Hepatocyte (in vitro differentiated cells): ENCODE results near the gene PTDSS2. TPM values are rescaled to one million over a fixed set of nuclear protein-coding genes. Genes with fewer than 3 reads are reported as not detected.

ENCODE experiments used
- DNase-seq: peaks from one replicate; pipeline ENCODE4 v3.0.0-alpha.2; 2016; ENCODE audit warnings: low spot score
- H2AFZ ChIP-seq: fragments of 200-600 bp; sonication (generic); 2 replicates; pipeline ENCODE4 v1.6.0; 2016; ENCODE audit warnings: antibody characterized with exemption, mild to moderate bottlenecking
- H3K27ac ChIP-seq: fragments of 200-600 bp; sonication (generic); 2 replicates; pipeline ENCODE4 v1.5.1; 2016; ENCODE audit warnings: mild to moderate bottlenecking
- H3K27me3 ChIP-seq: fragments of 200-600 bp; sonication (generic); 2 replicates; pipeline ENCODE4 v1.6.1; 2016
- H3K36me3 ChIP-seq: fragments of 200-600 bp; sonication (generic); replicated peaks from 2 replicates; pipeline ENCODE4 v1.5.1; 2016; ENCODE audit warnings: low read depth; ENCODE audit not compliant: insufficient read depth
- H3K4me1 ChIP-seq: fragments of 200-600 bp; sonication (generic); 2 replicates; pipeline ENCODE4 v1.5.1; 2016; ENCODE audit warnings: mild to moderate bottlenecking, moderate library complexity; ENCODE audit not compliant: insufficient read depth
- H3K4me2 ChIP-seq: fragments of 200-600 bp; sonication (generic); 2 replicates; pipeline ENCODE4 v1.6.0; 2016
- H3K4me3 ChIP-seq: fragments of 200-600 bp; sonication (generic); 2 replicates; pipeline ENCODE4 v1.5.1; 2016; ENCODE audit warnings: mild to moderate bottlenecking
- H3K79me2 ChIP-seq: fragments of 200-600 bp; sonication (generic); 2 replicates; pipeline ENCODE4 v1.6.0; 2017; ENCODE audit warnings: mild to moderate bottlenecking
- H3K9me2 ChIP-seq: fragments of 200-600 bp; sonication (generic); replicated peaks from 2 replicates; pipeline ENCODE4 v1.6.0; 2017; ENCODE audit warnings: mild to moderate bottlenecking; ENCODE audit not compliant: insufficient read depth
- H3K9me3 ChIP-seq: fragments of 200-600 bp; sonication (generic); 2 replicates; pipeline ENCODE4 v1.5.1; 2016; ENCODE audit warnings: low read depth, mild to moderate bottlenecking
- H4K20me1 ChIP-seq: fragments of 200-600 bp; sonication (generic); 2 replicates; pipeline ENCODE4 v1.6.0; 2016; ENCODE audit warnings: mild to moderate bottlenecking; ENCODE audit not compliant: insufficient read depth, poor library complexity, severe bottlenecking
- CTCF ChIP-seq: fragments of 200-600 bp; sonication (generic); IDR thresholded peaks from 2 replicates; pipeline ENCODE4 v1.5.1; 2016; ENCODE audit warnings: antibody characterized with exemption, mild to moderate bottlenecking; ENCODE audit not compliant: poor library complexity
- EZH2 ChIP-seq: fragments of 200-600 bp; sonication (generic); IDR thresholded peaks from 2 replicates; pipeline ENCODE4 v1.6.1; 2016; ENCODE audit warnings: antibody characterized with exemption, mild to moderate bottlenecking, borderline replicate concordance
- EZH2phosphoT487 ChIP-seq: fragments of 200-600 bp; sonication (generic); IDR thresholded peaks from one replicate; pipeline ENCODE4 v1.6.1; 2018; ENCODE audit warnings: antibody characterized with exemption, mild to moderate bottlenecking, low read depth, moderate library complexity; ENCODE audit not compliant: unreplicated experiment, severe bottlenecking
- WGBS: methylation state at CpG from one replicate; pipeline ENCODE4 v1.1.6; 2016; ENCODE audit warnings: low lambda C conversion rate; ENCODE audit errors: missing lambda C conversion rate; 5-methylcytosine and 5-hydroxymethylcytosine counted together
- polyA plus RNA-seq: library from polyadenylated mRNA; unstranded; fragments of >200 nt; fragmentation: Nextera tagmentation; extraction: Ambion mirVana; gene quantifications from 2 replicates; pipeline ENCODE4 v1.2.1, GENCODE V29; 2016
- total RNA-seq: library from RNA; depleted of rRNA; stranded (reverse); fragments of >200 nt; gene quantifications from 2 replicates; pipeline ENCODE4 v1.2.3, GENCODE V29; 2014

The PTDSS2 gene
- total and polyA plus RNA-seq, 2 experiments from 2014 or later: 31.5 to 50.8 TPM

DNA sequence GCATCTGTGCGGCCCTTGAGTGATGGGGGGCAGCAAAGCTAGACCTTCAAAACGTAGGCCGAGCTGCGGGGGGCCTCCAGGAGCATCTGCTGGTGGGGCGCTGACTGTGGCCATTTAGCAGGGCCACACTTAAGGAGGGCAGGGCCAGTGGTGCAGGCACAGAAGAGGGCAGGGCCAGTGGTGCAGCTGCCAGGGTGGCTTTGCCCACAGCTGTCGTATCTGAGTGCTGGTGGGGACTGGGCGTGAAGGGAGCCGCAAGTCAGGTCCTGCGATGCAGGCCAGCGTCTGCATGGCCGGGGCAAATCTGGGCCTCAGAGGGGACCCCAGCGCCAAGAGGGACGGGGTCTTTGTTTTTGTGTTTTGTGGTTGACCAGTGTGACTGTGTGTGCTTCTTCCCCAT lies 29.2 kb downstream of the PTDSS2 start:
- DNase-seq: no peak
- Histone ChIP-seq H3K36me3 (no peaks in the 10 kb centered on the region), H3K4me1 (no peaks in the 10 kb centered on the region), H3K79me2 (peaks cover 11% of the 10 kb centered on the region), H3K4me3 (no peak overlapping the region), H3K27me3 (no peaks in the 10 kb centered on the region), H3K4me2 (no peak overlapping the region), H4K20me1 (no peaks in the 10 kb centered on the region), H3K9me2 (no peaks in the 10 kb centered on the region), H3K9me3 (no peaks in the 10 kb centered on the region), H2AFZ (no peak overlapping the region), H3K27ac (no peak overlapping the region)
- TF ChIP-seq EZH2 (no peak), CTCF (no peak), EZH2phosphoT487 (no peak)
- 96% methylated on average over 13 of the region's 13 CpGs for WGBS

GRCh38 chr11:484616-485015 lies 34.5 kb downstream of the PTDSS2 start:
- WGBS: over 99% methylated on average over 31 of the region's 38 CpGs
- Histone ChIP-seq H3K4me1 (no peaks in the 10 kb centered on the region), H4K20me1 (no peaks in the 10 kb centered on the region), H3K9me3 (no peaks in the 10 kb centered on the region), H3K36me3 (no peaks in the 10 kb centered on the region), H3K79me2 (no peaks in the 10 kb centered on the region), H2AFZ (no peak overlapping the region), H3K27ac (no peak overlapping the region), H3K27me3 (no peaks in the 10 kb centered on the region), H3K4me2 (no peak overlapping the region), H3K4me3 (no peak overlapping the region), H3K9me2 (no peaks in the 10 kb centered on the region)
- DNase-seq: no peak
- TF ChIP-seq EZH2phosphoT487 (no peak), EZH2 (no peak), CTCF (no peak)

GRCh38 chr11:486189-486588 lies 36.1 kb downstream of the PTDSS2 start:
- Histone ChIP-seq H3K9me2 (no peaks in the 10 kb centered on the region), H3K79me2 (no peaks in the 10 kb centered on the region), H3K36me3 (no peaks in the 10 kb centered on the region), H3K4me2 (no peak overlapping the region), H3K27me3 (no peaks in the 10 kb centered on the region), H3K4me1 (no peaks in the 10 kb centered on the region), H3K9me3 (no peaks in the 10 kb centered on the region), H3K27ac (no peak overlapping the region), H4K20me1 (no peaks in the 10 kb centered on the region), H2AFZ (no peak overlapping the region), H3K4me3 (no peak overlapping the region)
- 96% methylated on average over 14 of the region's 23 CpGs for WGBS
- no peak for DNase-seq
- no peak for TF ChIP-seq EZH2
- TF ChIP-seq EZH2phosphoT487: no peak
- TF ChIP-seq CTCF: no peak

GRCh38 chr11:487571-488021 lies 37.5 kb downstream of the PTDSS2 start:
- H3K36me3 ChIP-seq: no peaks in the 10 kb centered on the region
- TF ChIP-seq CTCF (no peak), EZH2phosphoT487 (no peak), EZH2 (no peak)
- no peaks in the 10 kb centered on the region for H3K9me3 ChIP-seq
- H3K4me3 ChIP-seq: no peak overlapping the region
- H3K9me2 ChIP-seq: no peaks in the 10 kb centered on the region
- no peak for DNase-seq
- H3K4me1 ChIP-seq: no peaks in the 10 kb centered on the region
- H2AFZ ChIP-seq: no peak overlapping the region
- H4K20me1 ChIP-seq: no peaks in the 10 kb centered on the region
- H3K27ac ChIP-seq: no peak overlapping the region
- no peaks in the 10 kb centered on the region for H3K79me2 ChIP-seq
- 94% methylated on average over 21 of the region's 22 CpGs for WGBS
- no peaks in the 10 kb centered on the region for H3K27me3 ChIP-seq
- no peak overlapping the region for H3K4me2 ChIP-seq
